ENCODE measurements around the gene FGFBP1. TPM values are rescaled to one million over a fixed set of nuclear protein-coding genes. Genes with fewer than 3 reads are reported as not detected.

FGFBP1 gene
- total RNA-seq, 1 donor from 2014 or later = not detected

- Mint-ChIP-seq H3K27ac (ENCODE audit: unreplicated experiment) (no peak overlapping the region), H3K4me3 (ENCODE audit: unreplicated experiment) (no peak overlapping the region), H3K27me3 (ENCODE audit: low read depth) (no peaks in the 10 kb centered on the region), H3K4me1 (ENCODE audit: low read depth) (no peaks in the 10 kb centered on the region), H3K36me3 (ENCODE audit: low read depth) (peaks cover 1% of the 10 kb centered on the region), H3K9me3 (ENCODE audit: low read depth) (peaks cover 8% of the 10 kb centered on the region)
- DNase-seq (ENCODE audit: low spot score) = no peak
- TF ChIP-seq CTCF (IDR thresholded peaks at IDR 0.05) = no peak
These were observed 31.1 kb downstream of the FGFBP1 start for GRCh38 chr4:15907430-15907829.

GRCh38 chr4:15906020-15906443, 32.5 kb downstream of the FGFBP1 start:
- H3K9me3 Mint-ChIP-seq (ENCODE audit: low read depth) = peaks cover 8% of the 10 kb centered on the region

GRCh38 chr4:15902746-15903145, 35.8 kb downstream of the FGFBP1 start:
- no peaks in the 10 kb centered on the region for H3K36me3 Mint-ChIP-seq (ENCODE audit: low read depth)
- H3K4me3 Mint-ChIP-seq (ENCODE audit: unreplicated experiment) = no peak overlapping the region

More at GRCh38 chr4:15906020-15906443, 32.5 kb downstream of the FGFBP1 start:
- TF ChIP-seq CTCF (IDR thresholded peaks at IDR 0.05) = no peak
- no peak overlapping the region for H3K27ac Mint-ChIP-seq (ENCODE audit: unreplicated experiment)
- no peaks in the 10 kb centered on the region for H3K4me1 Mint-ChIP-seq (ENCODE audit: low read depth)
- H3K36me3 Mint-ChIP-seq (ENCODE audit: low read depth) = peaks cover 1% of the 10 kb centered on the region
- H3K27me3 Mint-ChIP-seq (ENCODE audit: low read depth) = no peaks in the 10 kb centered on the region
- DNase-seq (ENCODE audit: low spot score) = no peak
- no peak overlapping the region for H3K4me3 Mint-ChIP-seq (ENCODE audit: unreplicated experiment)

GRCh38 chr4:15901998-15902397, 36.5 kb downstream of the FGFBP1 start:
- no peak overlapping the region for H3K4me3 Mint-ChIP-seq (ENCODE audit: unreplicated experiment)
- H3K27me3 Mint-ChIP-seq (ENCODE audit: low read depth) = no peaks in the 10 kb centered on the region
- no peaks in the 10 kb centered on the region for H3K9me3 Mint-ChIP-seq (ENCODE audit: low read depth)
- H3K36me3 Mint-ChIP-seq (ENCODE audit: low read depth) = no peaks in the 10 kb centered on the region
- TF ChIP-seq CTCF (IDR thresholded peaks at IDR 0.05) = no peak
- no peak for DNase-seq (ENCODE audit: low spot score)
- H3K27ac Mint-ChIP-seq (ENCODE audit: unreplicated experiment) = no peak overlapping the region
- peaks cover 13% of the 10 kb centered on the region for H3K4me1 Mint-ChIP-seq (ENCODE audit: low read depth)

More at GRCh38 chr4:15902746-15903145, 35.8 kb downstream of the FGFBP1 start:
- no peaks in the 10 kb centered on the region for H3K9me3 Mint-ChIP-seq (ENCODE audit: low read depth)
- H3K27me3 Mint-ChIP-seq (ENCODE audit: low read depth) = no peaks in the 10 kb centered on the region
- TF ChIP-seq CTCF (IDR thresholded peaks at IDR 0.05) = no peak
- peaks cover 12% of the 10 kb centered on the region for H3K4me1 Mint-ChIP-seq (ENCODE audit: low read depth)
- DNase-seq (ENCODE audit: low spot score) = no peak
- H3K27ac Mint-ChIP-seq (ENCODE audit: unreplicated experiment) = no peak overlapping the region

GRCh38 chr4:15901007-15901406, 37.5 kb downstream of the FGFBP1 start:
- Mint-ChIP-seq H3K9me3 (ENCODE audit: low read depth) (no peaks in the 10 kb centered on the region), H3K36me3 (ENCODE audit: low read depth) (no peaks in the 10 kb centered on the region), H3K4me3 (ENCODE audit: unreplicated experiment) (no peak overlapping the region), H3K27ac (ENCODE audit: unreplicated experiment) (no peak overlapping the region), H3K27me3 (ENCODE audit: low read depth) (no peaks in the 10 kb centered on the region), H3K4me1 (ENCODE audit: low read depth) (peaks cover 13% of the 10 kb centered on the region)
- no peak for TF ChIP-seq CTCF (IDR thresholded peaks at IDR 0.05)
- no peak for DNase-seq (ENCODE audit: low spot score)
